Measurements from ENCODE around the gene GOLGA5.

GOLGA5 gene

GRCh38 chr14:92883066-92883465 lies 89.0 kb downstream of the GOLGA5 start:
- FAIRE-seq: no peak

GRCh38 chr14:92884410-92884809 lies 90.3 kb downstream of the GOLGA5 start:
- no peak for FAIRE-seq

GRCh38 chr14:92885279-92886061 lies 91.4 kb downstream of the GOLGA5 start:
- no peak for FAIRE-seq

- no peak for FAIRE-seq
These were observed 92.2 kb downstream of the GOLGA5 start for GRCh38 chr14:92886337-92886736.

GRCh38 chr14:92887157-92887556 lies 93.1 kb downstream of the GOLGA5 start:
- FAIRE-seq: no peak

GRCh38 chr14:92888896-92889295 lies 94.8 kb downstream of the GOLGA5 start:
- FAIRE-seq: no peak
